SK-N-SH (cell line): Measurements from ENCODE around the gene STK39. TPM values are rescaled to one million over a fixed set of nuclear protein-coding genes. Genes with fewer than 3 reads are reported as not detected.

ENCODE experiments used
- CTCF ChIA-PET: fragments of 300-600, 350-600 bp; formaldehyde crosslinking; extraction: SDS; loops from one replicate; lab custom pipeline; 2021; lab: Yijun Ruan, JAX
- POLR2A ChIA-PET: fragments of 350-600 bp; sonication (Branson Sonifier 250); formaldehyde crosslinking; extraction: SDS; loops from one replicate; lab custom pipeline; 2020; ENCODE audit warnings: antibody characterized with exemption, inconsistent platforms; lab: Yijun Ruan, JAX
- DNase-seq: peaks from one replicate; pipeline ENCODE4 v3.0.0; 2012
- H2AFZ ChIP-seq: fragments of 200-600 bp; sonication (generic); 2 replicates; pipeline ENCODE4 v1.8.1; 2016; ENCODE audit warnings: antibody characterized with exemption, mild to moderate bottlenecking, low read depth
- H3F3A ChIP-seq: fragments of 200-600 bp; sonication (generic); replicated peaks from 2 replicates; pipeline ENCODE3; 2016; ENCODE audit warnings: antibody characterized with exemption, mild to moderate bottlenecking; ENCODE audit not compliant: insufficient read depth
- H3K27ac ChIP-seq, 2 experiments: fragments of 200-500 bp in 1 of 2; fragments of 200-600 bp in 1 of 2; sonication (Bioruptor generic) in 1 of 2; sonication (generic), shearing (Covaris generic) in 1 of 2; 2 replicates each; pipeline versions ENCODE4 v1.5.1 to v1.6.1; 2014 to 2016; ENCODE audit warnings: low read depth in 2 of 2, inconsistent platforms in 1 of 2, low read length in 1 of 2, mild to moderate bottlenecking in 1 of 2, mixed read lengths in 1 of 2
- H3K27me3 ChIP-seq: fragments of 200-600 bp; sonication (generic), shearing (Covaris generic); 2 replicates; pipeline ENCODE4 v1.6.1; 2016; ENCODE audit warnings: mixed run types; ENCODE audit not compliant: insufficient read depth
- H3K36me3 ChIP-seq, 2 experiments: fragments of 200-500 bp in 1 of 2; fragments of 200-600 bp in 1 of 2; sonication (Bioruptor generic) in 1 of 2; sonication (generic) in 1 of 2; replicated peaks in 1 of 2; 2 replicates each; pipeline versions ENCODE3 to v1.5.1; 2014 to 2016; ENCODE audit warnings: low read length in 1 of 2, mild to moderate bottlenecking in 1 of 2; ENCODE audit not compliant: insufficient read depth in 2 of 2, control insufficient read depth in 1 of 2
- H3K4me1 ChIP-seq, 2 experiments: fragments of 200-500 bp in 1 of 2; fragments of 200-600 bp in 1 of 2; sonication (Bioruptor generic) in 1 of 2; sonication (generic), shearing (Covaris generic) in 1 of 2; 2 replicates each; pipeline versions ENCODE4 v1.5.1 to v1.6.1; 2014 to 2016; ENCODE audit warnings: low read depth in 1 of 2, low read length in 1 of 2, mixed run types in 1 of 2; ENCODE audit not compliant: insufficient read depth in 2 of 2, control insufficient read depth in 1 of 2
- H3K4me2 ChIP-seq: fragments of 200-600 bp; sonication (generic), shearing (Covaris generic); 2 replicates; pipeline ENCODE4 v1.6.1; 2017; ENCODE audit warnings: mixed run types
- H3K4me3 ChIP-seq, 2 experiments: fragments of 200-500 bp in 1 of 2; fragments of 200-600 bp in 1 of 2; sonication (Bioruptor generic) in 1 of 2; sonication (generic), shearing (Covaris generic) in 1 of 2; 2 replicates each; pipeline versions ENCODE4 v1.5.1 to v1.8.1; 2014 to 2016; ENCODE audit warnings: low read depth in 2 of 2, inconsistent platforms in 1 of 2, low read length in 1 of 2, mild to moderate bottlenecking in 1 of 2, mixed read lengths in 1 of 2, moderate library complexity in 1 of 2
- H3K79me2 ChIP-seq: fragments of 200-600 bp; sonication (generic); 2 replicates; pipeline ENCODE4 v1.8.1; 2017; ENCODE audit warnings: mild to moderate bottlenecking; ENCODE audit not compliant: insufficient read depth
- H3K9ac ChIP-seq: fragments of 200-600 bp; sonication (generic); 2 replicates; pipeline ENCODE4 v1.6.1; 2017; ENCODE audit warnings: mixed run types
- H3K9me2 ChIP-seq: fragments of 200-600 bp; sonication (generic); 2 replicates; pipeline ENCODE4 v1.6.1; 2017; ENCODE audit warnings: mixed run types
- H3K9me3 ChIP-seq: fragments of 200-600 bp; sonication (generic); 2 replicates; pipeline ENCODE4 v1.6.1; 2017; ENCODE audit warnings: mixed run types, mild to moderate bottlenecking, moderate library complexity
- H4K20me1 ChIP-seq: fragments of 200-600 bp; sonication (generic); 2 replicates; pipeline ENCODE4 v1.6.1; 2017; ENCODE audit warnings: mild to moderate bottlenecking, mixed run types; ENCODE audit not compliant: insufficient read depth
- EZH2phosphoT487 ChIP-seq: fragments of 200-600 bp; sonication (generic); IDR thresholded peaks from 2 replicates; pipeline ENCODE4 v1.6.1; 2017; ENCODE audit warnings: low read depth, mixed run types, mild to moderate bottlenecking, antibody characterized with exemption, moderate library complexity, borderline replicate concordance
- FOSL2 ChIP-seq: IDR thresholded peaks from 2 replicates; pipeline ENCODE4 v1.4.0; 2012; ENCODE audit warnings: low read depth, mild to moderate bottlenecking, moderate library complexity, borderline replicate concordance
- GABPA ChIP-seq: IDR thresholded peaks from 2 replicates; pipeline ENCODE4 v1.4.0; 2012; ENCODE audit warnings: low read depth, mild to moderate bottlenecking
- GATA2 ChIP-seq: sonication (generic); formaldehyde crosslinking; IDR thresholded peaks from 2 replicates; pipeline ENCODE4 v1.5.0; 2020; ENCODE audit warnings: mild to moderate bottlenecking, missing genetic modification reagents
- JUND ChIP-seq: IDR thresholded peaks from 2 replicates; pipeline ENCODE4 v1.4.0; 2012
- MEF2A ChIP-seq: IDR thresholded peaks from 2 replicates; pipeline ENCODE4 v1.4.0; 2012; ENCODE audit warnings: low read depth, borderline replicate concordance
- NFIC ChIP-seq: IDR thresholded peaks from 2 replicates; pipeline ENCODE4 v1.4.0; 2012; ENCODE audit warnings: borderline replicate concordance
- NRF1 ChIP-seq: IDR thresholded peaks from 2 replicates; pipeline ENCODE4 v1.6.1; 2012; ENCODE audit warnings: low read depth, mild to moderate bottlenecking, low read length
- RAD21 ChIP-seq: IDR thresholded peaks from 2 replicates; pipeline ENCODE4 v1.6.1; 2012; ENCODE audit warnings: mild to moderate bottlenecking, low read length
- RXRA ChIP-seq: IDR thresholded peaks from 2 replicates; pipeline ENCODE4 v1.4.0; 2012; ENCODE audit warnings: low read depth, mild to moderate bottlenecking, borderline replicate concordance
- SIN3A ChIP-seq: IDR thresholded peaks from 2 replicates; pipeline ENCODE4 v1.6.1; 2012; ENCODE audit warnings: low read depth, mild to moderate bottlenecking, low read length, moderate library complexity, borderline replicate concordance
- SMC3 ChIP-seq: IDR thresholded peaks from 2 replicates; pipeline ENCODE4 v1.6.1; 2012; ENCODE audit warnings: low read depth, low read length, improper control_type of control experiment
- TAF1 ChIP-seq: IDR thresholded peaks from 2 replicates; pipeline ENCODE4 v1.6.1; 2012; ENCODE audit warnings: low read depth, mild to moderate bottlenecking, low read length, moderate library complexity, borderline replicate concordance
- WGBS: methylation state at CpG from one replicate; pipeline ENCODE4 v1.1.6; 2017; ENCODE audit warnings: low lambda C conversion rate; 5-methylcytosine and 5-hydroxymethylcytosine counted together
- polyA plus RNA-seq, 3 experiments: library from polyadenylated mRNA; depleted of rRNA; stranded (reverse); fragments of >200 nt; gene quantifications; 2 replicates each; pipeline ENCODE4 v1.2.3, GENCODE V29; 2012
- TF ChIP-seq, protein P1 (sequence below): IDR thresholded peaks from 2 replicates; pipeline ENCODE4 v1.4.0; 2012; ENCODE audit warnings: low read depth, borderline replicate concordance
- TF ChIP-seq, protein P2 (sequence below): IDR thresholded peaks from 2 replicates; pipeline ENCODE4 v1.4.0; 2012; ENCODE audit warnings: low read depth, borderline replicate concordance

Gene STK39
- polyA plus RNA-seq, 1 of the 3 experiments (the other 2 are of a cell fraction) = 9.6 TPM

DNA sequence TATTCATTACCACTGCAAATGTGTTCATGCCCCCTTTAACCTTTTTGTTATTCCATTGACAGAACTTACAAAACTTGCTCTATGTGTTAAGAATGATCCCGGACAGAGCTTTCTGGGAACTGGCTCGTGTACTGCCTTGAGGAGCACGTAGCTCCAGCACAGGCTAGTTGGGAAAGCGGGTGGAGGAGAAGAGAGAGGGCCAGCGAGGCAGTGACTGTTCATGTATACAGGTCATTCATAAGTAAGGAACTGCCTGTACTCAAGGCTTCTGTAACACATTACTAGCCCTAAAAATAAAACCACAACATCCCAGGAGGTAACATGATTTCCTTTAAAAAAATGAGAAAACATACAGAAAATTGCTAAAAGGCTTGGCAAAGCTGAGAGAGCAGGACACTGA is 109.0 kb downstream of the STK39 start:
- Histone ChIP-seq H2AFZ (no peak overlapping the region), H3K9me3 (no peaks in the 10 kb centered on the region), H3K4me2 (no peak overlapping the region), H3K36me3 (peaks cover 13 to 19% of the 10 kb centered on the region in 2 experiments), H3K9ac (no peak overlapping the region), H3K27ac (peak overlapping the region in 1 of 2 experiments; percentile 22; a peak in 1 of 4 replicates), H3K4me1 (peaks cover 12 to 13% of the 10 kb centered on the region in 2 experiments; a peak in 3 of 4 replicates), H3K27me3 (no peaks in the 10 kb centered on the region), H4K20me1 (no peaks in the 10 kb centered on the region), H3K4me3 (no peak overlapping the region), H3F3A (no peaks in the 10 kb centered on the region), H3K9me2 (no peaks in the 10 kb centered on the region), H3K79me2 (peaks cover 3% of the 10 kb centered on the region)
- WGBS = 87% methylated on average over 5 of the region's 5 CpGs
- DNase-seq = no peak
- ChIA-PET POLR2A (no interaction called here), CTCF (interaction anchor here (1.3 to 2.1 kb wide), 2 partner anchors 10 to 19 kb away, joined by 4 to 9 read pairs; no protein-coding TSS in a partner anchor)
- TF ChIP-seq GATA2 (no peak), SIN3A (no peak), RAD21 (no peak), NFIC (no peak), SMC3 (no peak), GABPA (no peak), MEF2A (no peak), TAF1 (no peak), JUND (no peak)
- TF ChIP-seq, protein P1, sequence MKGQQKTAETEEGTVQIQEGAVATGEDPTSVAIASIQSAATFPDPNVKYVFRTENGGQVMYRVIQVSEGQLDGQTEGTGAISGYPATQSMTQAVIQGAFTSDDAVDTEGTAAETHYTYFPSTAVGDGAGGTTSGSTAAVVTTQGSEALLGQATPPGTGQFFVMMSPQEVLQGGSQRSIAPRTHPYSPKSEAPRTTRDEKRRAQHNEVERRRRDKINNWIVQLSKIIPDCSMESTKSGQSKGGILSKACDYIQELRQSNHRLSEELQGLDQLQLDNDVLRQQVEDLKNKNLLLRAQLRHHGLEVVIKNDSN = no peak
- TF ChIP-seq, protein P2, sequence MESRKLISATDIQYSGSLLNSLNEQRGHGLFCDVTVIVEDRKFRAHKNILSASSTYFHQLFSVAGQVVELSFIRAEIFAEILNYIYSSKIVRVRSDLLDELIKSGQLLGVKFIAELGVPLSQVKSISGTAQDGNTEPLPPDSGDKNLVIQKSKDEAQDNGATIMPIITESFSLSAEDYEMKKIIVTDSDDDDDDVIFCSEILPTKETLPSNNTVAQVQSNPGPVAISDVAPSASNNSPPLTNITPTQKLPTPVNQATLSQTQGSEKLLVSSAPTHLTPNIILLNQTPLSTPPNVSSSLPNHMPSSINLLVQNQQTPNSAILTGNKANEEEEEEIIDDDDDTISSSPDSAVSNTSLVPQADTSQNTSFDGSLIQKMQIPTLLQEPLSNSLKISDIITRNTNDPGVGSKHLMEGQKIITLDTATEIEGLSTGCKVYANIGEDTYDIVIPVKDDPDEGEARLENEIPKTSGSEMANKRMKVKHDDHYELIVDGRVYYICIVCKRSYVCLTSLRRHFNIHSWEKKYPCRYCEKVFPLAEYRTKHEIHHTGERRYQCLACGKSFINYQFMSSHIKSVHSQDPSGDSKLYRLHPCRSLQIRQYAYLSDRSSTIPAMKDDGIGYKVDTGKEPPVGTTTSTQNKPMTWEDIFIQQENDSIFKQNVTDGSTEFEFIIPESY = no peak

DNA sequence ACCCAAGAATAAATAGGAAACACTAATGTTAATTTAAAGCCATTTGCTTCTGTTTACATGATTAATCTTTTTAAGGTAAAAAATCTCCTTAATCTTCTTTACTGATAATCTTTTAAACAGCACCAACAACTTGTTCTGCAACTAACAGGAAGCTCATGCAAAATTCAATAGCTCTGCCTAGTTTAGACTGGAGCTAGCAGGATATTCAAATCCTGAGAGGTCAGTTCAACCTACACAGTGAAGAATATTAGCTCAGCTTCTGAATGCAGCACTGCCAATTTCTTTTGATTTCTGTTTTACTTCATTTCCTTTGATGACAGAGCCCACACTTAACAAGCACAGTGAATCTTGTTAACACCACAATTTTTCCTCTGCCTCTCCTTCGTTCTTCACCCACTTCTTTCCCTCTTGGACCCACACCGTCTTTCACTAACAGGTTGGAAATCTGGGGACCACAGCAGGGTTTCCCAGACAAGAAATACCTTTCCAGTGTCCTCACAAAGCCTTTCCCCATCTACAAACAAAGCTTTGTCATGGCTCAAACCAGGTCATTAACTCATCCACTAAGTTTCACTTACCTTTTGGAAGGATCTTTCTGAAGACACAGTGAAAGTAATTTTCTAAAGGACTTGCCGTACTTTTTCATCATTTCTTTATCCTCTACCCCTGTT is 109.8 kb downstream of the STK39 start:
- Histone ChIP-seq H3K27me3 (no peaks in the 10 kb centered on the region), H4K20me1 (no peaks in the 10 kb centered on the region), H3K27ac (no peak overlapping the region; a peak in 1 of 4 replicates), H3K79me2 (peaks cover 3% of the 10 kb centered on the region), H3K9ac (no peak overlapping the region), H3K9me3 (no peaks in the 10 kb centered on the region), H3K4me1 (peaks cover 12 to 13% of the 10 kb centered on the region in 2 experiments; a peak in 3 of 4 replicates), H3F3A (no peaks in the 10 kb centered on the region), H2AFZ (no peak overlapping the region), H3K4me3 (no peak overlapping the region)
- 93% methylated on average over 3 of the region's 3 CpGs for WGBS
- no peak for DNase-seq
- CTCF ChIA-PET = interaction anchor here (1.3 to 2.1 kb wide), 3 partner anchors 11 to 209 kb away, joined by 4 to 9 read pairs (median 4); no protein-coding TSS in a partner anchor
- POLR2A ChIA-PET = no interaction called here
- no peak for TF ChIP-seq FOSL2
- no peak for TF ChIP-seq NRF1
- no peak for TF ChIP-seq EZH2phosphoT487
- TF ChIP-seq JUND = no peak
- TF ChIP-seq TAF1 = no peak
- no peak for TF ChIP-seq RXRA
- no peak for TF ChIP-seq NFIC
- TF ChIP-seq, all 33 proteins: peak for 0
- no peaks in the 10 kb centered on the region for H3K9me2 ChIP-seq
- H3K36me3 ChIP-seq = peaks cover 13 to 19% of the 10 kb centered on the region in 2 experiments
- no peak overlapping the region for H3K4me2 ChIP-seq
